ENCODE results near the gene ARHGEF38.
"Not testable (repeated sequence)": the region's sequence is repeated elsewhere in the genome, so short reads cannot be mapped to it uniquely, and the experiment has no call there.

Gene ARHGEF38

DNA sequence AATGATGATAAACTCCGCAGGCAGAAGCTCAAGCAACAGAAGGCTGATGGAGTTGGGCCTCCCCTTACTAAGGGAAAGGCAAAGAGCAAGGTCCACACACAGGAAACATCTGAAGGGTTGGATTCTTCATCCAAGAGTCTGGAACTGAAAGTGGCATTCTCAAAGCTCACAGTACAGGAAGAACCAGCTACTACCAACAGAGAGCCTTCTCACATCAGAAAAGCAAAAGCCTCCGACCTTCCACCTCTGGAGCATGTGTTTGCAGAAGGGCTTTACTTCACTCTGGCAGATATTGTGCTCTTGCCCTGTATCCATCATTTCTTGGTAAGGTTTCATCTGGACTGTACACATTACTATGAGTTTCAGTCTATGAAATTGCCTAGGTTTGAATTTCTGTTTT, 166.8 kb downstream of the ARHGEF38 start:
- no peak for DNase-seq

DNA sequence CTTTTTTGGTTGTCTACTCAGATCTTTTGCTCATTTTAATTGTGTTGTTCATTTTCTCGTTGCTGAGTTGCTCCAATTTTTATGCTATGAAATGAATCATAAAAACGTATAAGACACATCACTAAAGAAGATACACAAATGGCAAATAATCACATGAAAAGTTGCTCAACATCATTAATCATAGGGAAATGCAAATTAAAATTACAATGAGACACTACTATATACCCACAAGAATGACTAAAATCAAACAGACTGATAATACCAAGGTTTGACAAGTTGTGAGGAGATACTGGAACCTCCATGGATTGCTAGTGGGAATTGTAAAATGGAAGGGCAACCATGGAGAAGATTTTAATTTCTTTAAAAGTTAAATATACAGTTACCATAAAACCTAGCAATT, 173.2 kb downstream of the ARHGEF38 start:
- no peak for DNase-seq

DNA sequence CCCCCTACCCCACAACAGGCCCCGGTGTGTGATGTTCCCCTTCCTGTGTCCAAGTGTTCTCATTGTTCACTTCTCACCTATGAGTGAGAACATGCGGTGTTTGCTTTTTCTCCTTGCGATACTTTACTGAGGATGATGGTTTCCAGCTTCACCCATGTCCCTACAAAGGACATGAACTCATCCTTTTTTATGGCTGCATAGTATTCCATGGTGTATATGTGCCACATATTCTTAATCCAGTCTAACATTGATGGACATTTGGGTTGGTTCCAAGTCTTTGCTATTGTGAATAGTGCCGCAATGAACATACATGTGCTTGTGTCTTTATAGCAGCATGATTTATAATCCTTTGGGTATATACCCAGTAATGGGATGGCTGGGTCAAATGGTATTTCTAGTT, 177.5 kb downstream of the ARHGEF38 start:
- DNase-seq = not testable (repeated sequence)
